GM18867 (cell line): ENCODE measurements around the gene TMPRSS9.

Source experiments
- ATAC-seq: cut with Tn5 transposase; IDR thresholded peaks from one replicate; pipeline ENCODE4 v1.9.1; 2021; ENCODE audit warnings: mild to moderate bottlenecking, moderate library complexity; ENCODE audit not compliant: unreplicated experiment

The TMPRSS9 gene

GRCh38 chr19:2431318-2432055 is 71.4 kb downstream of the TMPRSS9 start:
- ATAC-seq, result no peak

GRCh38 chr19:2432131-2432848 is 72.2 kb downstream of the TMPRSS9 start:
- ATAC-seq, result no peak

GRCh38 chr19:2433854-2434253 is 73.8 kb downstream of the TMPRSS9 start:
- no peak for ATAC-seq

GRCh38 chr19:2434267-2434666 is 74.2 kb downstream of the TMPRSS9 start:
- no peak for ATAC-seq

GRCh38 chr19:2434721-2435265 is 74.7 kb downstream of the TMPRSS9 start:
- ATAC-seq, result no peak

- ATAC-seq, result no peak
Measured at GRCh38 chr19:2436384-2436783, 76.3 kb downstream of the TMPRSS9 start.

- ATAC-seq, result no peak
Measured at GRCh38 chr19:2436926-2437325, 76.9 kb downstream of the TMPRSS9 start.

- ATAC-seq, result no peak
Measured at GRCh38 chr19:2438178-2438577, 78.1 kb downstream of the TMPRSS9 start.

GRCh38 chr19:2440515-2440914 is 80.5 kb downstream of the TMPRSS9 start:
- no peak for ATAC-seq

GRCh38 chr19:2441096-2441752 is 81.2 kb downstream of the TMPRSS9 start:
- no peak for ATAC-seq

- no peak for ATAC-seq
Measured at GRCh38 chr19:2443116-2443784, 83.2 kb downstream of the TMPRSS9 start.

GRCh38 chr19:2443785-2444182 is 83.7 kb downstream of the TMPRSS9 start:
- ATAC-seq, result no peak

GRCh38 chr19:2444251-2445002 is 84.4 kb downstream of the TMPRSS9 start:
- no peak for ATAC-seq

- ATAC-seq, result no peak
Measured at GRCh38 chr19:2446381-2446780, 86.3 kb downstream of the TMPRSS9 start.

GRCh38 chr19:2449019-2449418 is 89.0 kb downstream of the TMPRSS9 start:
- no peak for ATAC-seq

- ATAC-seq, result no peak
Measured at GRCh38 chr19:2451138-2451537, 91.1 kb downstream of the TMPRSS9 start.

GRCh38 chr19:2451741-2452140 is 91.7 kb downstream of the TMPRSS9 start:
- ATAC-seq, result no peak

GRCh38 chr19:2453431-2454025 is 93.5 kb downstream of the TMPRSS9 start:
- ATAC-seq, result no peak

- no peak for ATAC-seq
Measured at GRCh38 chr19:2454199-2454961, 94.3 kb downstream of the TMPRSS9 start.
